GM12878 (cell line): Measurements from ENCODE around the gene HSP90AB1. TPM values are rescaled to one million over a fixed set of nuclear protein-coding genes. Genes with fewer than 3 reads are reported as not detected.

Source experiments
- ASH2L ChIP-seq: fragments of 300-600, 200-600 bp; sonication (generic); IDR thresholded peaks from 2 replicates; pipeline ENCODE4 v1.6.1; 2017; ENCODE audit warnings: low read depth, mild to moderate bottlenecking, borderline replicate concordance
- BCL11A ChIP-seq: IDR thresholded peaks from 2 replicates; pipeline ENCODE4 v1.6.1; 2011; ENCODE audit warnings: low read depth, low read length
- CEBPB ChIP-seq, 2 experiments: fragments of 150-350 bp in 1 of 2; IDR thresholded peaks; 2 replicates each; pipeline ENCODE4 v1.6.1; 2012 to 2014; ENCODE audit warnings: low read depth in 2 of 2, low read length in 2 of 2, borderline replicate concordance in 1 of 2, inconsistent platforms in 1 of 2
- CHD2 ChIP-seq: IDR thresholded peaks from 2 replicates; pipeline ENCODE4 v1.6.1; 2011; ENCODE audit warnings: low read depth, low read length, improper control_type of control experiment, borderline replicate concordance
- EP300 ChIP-seq, 2 experiments: fragments of 150-350 bp in 1 of 2; IDR thresholded peaks; 2 replicates each; pipeline ENCODE4 v1.6.1; 2011 to 2012; ENCODE audit warnings: low read depth in 2 of 2, low read length in 2 of 2, borderline replicate concordance in 1 of 2, improper control_type of control experiment in 1 of 2, inconsistent platforms in 1 of 2; ENCODE audit not compliant: control insufficient read depth in 1 of 2
- EZH2 ChIP-seq: IDR thresholded peaks from 2 replicates; pipeline ENCODE4 v1.6.1; 2012; ENCODE audit warnings: low read depth, mild to moderate bottlenecking, control low read depth, inconsistent platforms, low read length, borderline replicate concordance; ENCODE audit not compliant: control insufficient read depth
- MLLT1 ChIP-seq: fragments of 450-650 bp; IDR thresholded peaks from 2 replicates; pipeline ENCODE4 v1.6.1; 2016; ENCODE audit warnings: mild to moderate bottlenecking
- NBN ChIP-seq: fragments of 450-650 bp; IDR thresholded peaks from 2 replicates; pipeline ENCODE4 v1.6.1; 2016
- NR2C1 ChIP-seq: fragments of 450-650 bp; IDR thresholded peaks from 2 replicates; pipeline ENCODE4 v1.6.1; 2017; ENCODE audit warnings: antibody characterized with exemption, mild to moderate bottlenecking, moderate library complexity
- NR2F1 ChIP-seq: fragments of 450-650 bp; conservative IDR thresholded peaks from 2 replicates; pipeline ENCODE4 v1.6.1; 2017; ENCODE audit warnings: mild to moderate bottlenecking
- NRF1 ChIP-seq: conservative IDR thresholded peaks from 2 replicates; pipeline ENCODE4 v1.6.1; 2011; ENCODE audit warnings: mild to moderate bottlenecking, low read depth, low read length, improper control_type of control experiment
- PAX5 ChIP-seq: IDR thresholded peaks from 2 replicates; pipeline ENCODE4 v1.6.1; 2011; ENCODE audit warnings: low read depth, low read length, borderline replicate concordance
- PKNOX1 ChIP-seq: fragments of 450-650 bp; IDR thresholded peaks from 2 replicates; pipeline ENCODE4 v1.6.1; 2016; ENCODE audit warnings: mild to moderate bottlenecking
- PML ChIP-seq: IDR thresholded peaks from 2 replicates; pipeline ENCODE4 v1.6.1; 2012; ENCODE audit warnings: low read length, inconsistent platforms
- PRDM15 ChIP-seq: fragments of 450-650 bp; formaldehyde crosslinking; IDR thresholded peaks from 2 replicates; pipeline ENCODE4 v1.4.0; 2020; ENCODE audit warnings: mild to moderate bottlenecking, moderate library complexity
- RAD21 ChIP-seq: IDR thresholded peaks from 2 replicates; pipeline ENCODE4 v1.6.1; 2011; ENCODE audit warnings: mild to moderate bottlenecking, low read depth, low read length, moderate library complexity; ENCODE audit not compliant: insufficient read depth
- RCOR1 ChIP-seq: conservative IDR thresholded peaks from 2 replicates; pipeline ENCODE4 v1.6.1; 2012; ENCODE audit warnings: low read depth, low read length, improper control_type of control experiment
- RELA ChIP-seq: fragments of 450-650 bp; IDR thresholded peaks from 2 replicates; pipeline ENCODE4 v1.8.0; 2014; ENCODE audit warnings: borderline replicate concordance; ENCODE audit not compliant: partially characterized antibody
- SMAD5 ChIP-seq: IDR thresholded peaks from 2 replicates; pipeline ENCODE4 v1.6.1; 2016; ENCODE audit warnings: antibody characterized with exemption, low read depth
- SMARCA5 ChIP-seq: fragments of 450-650 bp; IDR thresholded peaks from 2 replicates; pipeline ENCODE4 v1.6.1; 2017; ENCODE audit warnings: mild to moderate bottlenecking
- TAF1 ChIP-seq: IDR thresholded peaks from 2 replicates; pipeline ENCODE4 v1.6.1; 2011; ENCODE audit warnings: mild to moderate bottlenecking, low read depth, low read length, borderline replicate concordance
- ZBED1 ChIP-seq: IDR thresholded peaks from 2 replicates; pipeline ENCODE4 v1.6.1; 2016; ENCODE audit warnings: borderline replicate concordance
- ZNF207 ChIP-seq: fragments of 450-650 bp; IDR thresholded peaks from 2 replicates; pipeline ENCODE4 v1.6.1; 2014; ENCODE audit warnings: antibody characterized with exemption, mild to moderate bottlenecking, borderline replicate concordance
- ZNF217 ChIP-seq: fragments of 450-650 bp; IDR thresholded peaks from 2 replicates; pipeline ENCODE4 v1.6.1; 2017; ENCODE audit warnings: antibody characterized with exemption, mild to moderate bottlenecking
- ZNF274 ChIP-seq: IDR thresholded peaks from one replicate; pipeline ENCODE4 v1.8.0; 2011; ENCODE audit not compliant: insufficient read length, insufficient read depth
- ZNF384 ChIP-seq: IDR thresholded peaks from 2 replicates; pipeline ENCODE4 v1.6.1; 2012; ENCODE audit warnings: low read depth, mild to moderate bottlenecking, low read length, improper control_type of control experiment, borderline replicate concordance
- ZSCAN29 ChIP-seq: fragments of 450-650 bp; IDR thresholded peaks from 2 replicates; pipeline ENCODE4 v1.6.1; 2017; ENCODE audit warnings: mild to moderate bottlenecking, moderate library complexity
- polyA plus RNA-seq, 11 experiments: library from polyadenylated mRNA; depleted of rRNA in 4 of 11; unstranded in 6 of 11; stranded (reverse) in 5 of 11; fragments of >200 nt; fragmentation: Nextera tagmentation in 4 of 11; fragmentation: Illumina TruSeq in 1 of 11; extraction: Ambion mirVana in 4 of 11; extraction: Trizol in 1 of 11; gene quantifications; 1 replicate in 1 of 11; 2 replicates in 10 of 11; pipeline versions ENCODE4 v1.2.1 to v1.2.3, GENCODE V29; 2011 to 2016; ENCODE audit warnings: inconsistent platforms in 2 of 11, missing spikeins in 2 of 11, low read depth in 1 of 11
- total RNA-seq, 4 experiments: library from RNA; depleted of rRNA in 3 of 4; stranded (reverse); fragments of >200 nt in 3 of 4; fragmentation: Illumina TruSeq in 1 of 4; extraction: Trizol in 1 of 4; gene quantifications; 2 replicates each; pipeline versions ENCODE4 v1.2.1 to v1.2.3, GENCODE V29; 2013 to 2021

HSP90AB1 gene
- total and polyA plus RNA-seq, 10 of the 15 experiments (the other 5 are each of a cell fraction or from before 2014, with no cell fraction given) = 988 to 1,682 (median 1,146) TPM

- 0 out of 2 replicates have a peak, but pooled peaks have one; percentile 43 for TF ChIP-seq MLLT1
- TF ChIP-seq CHD2 = 0 out of 2 replicates have a peak, but pooled peaks have one; percentile 40
- TF ChIP-seq ZNF384 = no peak
- TF ChIP-seq EP300 (IDR thresholded peaks at IDR 0.05; ENCODE audit: borderline replicate concordance in 1 of 2, control insufficient read depth in 1 of 2, low read depth in 2 of 2, low read length in 2 of 2) = 0 out of 4 replicates have a peak, but pooled peaks of 1 of the 2 experiments have one; percentile 22
- no peak for TF ChIP-seq PRDM15 (CRISPR knock-in tag)
- TF ChIP-seq ZSCAN29 = no peak
- TF ChIP-seq RELA = peak; percentile 19
- no peak for TF ChIP-seq ZBED1
- no peak for TF ChIP-seq NR2F1
- TF ChIP-seq NR2C1 = no peak
- TF ChIP-seq ZNF207 = no peak
- TF ChIP-seq PKNOX1 = peak; percentile 64
- TF ChIP-seq ASH2L = no peak
- peak; percentile 84 for TF ChIP-seq SMARCA5
- no peak for TF ChIP-seq ZNF217
- TF ChIP-seq TAF1 = no peak
- peak; percentile 62; the same call in 1 of the 2 replicates for TF ChIP-seq NBN
- TF ChIP-seq PML = no peak
- TF ChIP-seq NRF1 = no peak
- no peak for TF ChIP-seq ZNF274
- peak; percentile 65 for TF ChIP-seq RAD21
- no peak for TF ChIP-seq CEBPB (IDR thresholded peaks at IDR 0.05; ENCODE audit: borderline replicate concordance in 1 of 2, low read depth in 2 of 2, low read length in 2 of 2)
- TF ChIP-seq SMAD5 = no peak
- no peak for TF ChIP-seq BCL11A
- TF ChIP-seq RCOR1 = no peak
- TF ChIP-seq EZH2 = no peak
- TF ChIP-seq PAX5 = no peak
These were observed 25.5 kb upstream of the HSP90AB1 start (continued) for GRCh38 chr6:44221291-44221960.
